Neural cell (in vitro differentiated cells): ENCODE results near the gene USP48.

Experiments used
- EZH2 ChIP-seq: fragments of 200-600, 300-800 bp; shearing (Covaris generic), sonication (generic); IDR thresholded peaks from 2 replicates; pipeline ENCODE4 v1.6.1; 2014; ENCODE audit warnings: antibody characterized with exemption, low read length, borderline replicate concordance, mild to moderate bottlenecking; ENCODE audit not compliant: insufficient read depth, poor library complexity, severe bottlenecking
- POLR2AphosphoS5 ChIP-seq: IDR thresholded peaks from 2 replicates; pipeline ENCODE4 v1.6.1; 2012
- SMC3 ChIP-seq: fragments of 450-650 bp; conservative IDR thresholded peaks from 2 replicates; pipeline ENCODE4 v1.6.1; 2014; ENCODE audit warnings: antibody characterized with exemption, mild to moderate bottlenecking, moderate library complexity; ENCODE audit not compliant: poor library complexity
- TF ChIP-seq, protein P1 (sequence below): fragments of 450-650 bp; IDR thresholded peaks from 2 replicates; pipeline ENCODE4 v1.5.1; 2014; ENCODE audit warnings: antibody characterized with exemption, mild to moderate bottlenecking, moderate library complexity; ENCODE audit not compliant: poor library complexity, severe bottlenecking
- TF ChIP-seq, protein P2 (sequence below): IDR thresholded peaks from 2 replicates; pipeline ENCODE4 v1.6.1; 2012; ENCODE audit warnings: borderline replicate concordance

DNA sequence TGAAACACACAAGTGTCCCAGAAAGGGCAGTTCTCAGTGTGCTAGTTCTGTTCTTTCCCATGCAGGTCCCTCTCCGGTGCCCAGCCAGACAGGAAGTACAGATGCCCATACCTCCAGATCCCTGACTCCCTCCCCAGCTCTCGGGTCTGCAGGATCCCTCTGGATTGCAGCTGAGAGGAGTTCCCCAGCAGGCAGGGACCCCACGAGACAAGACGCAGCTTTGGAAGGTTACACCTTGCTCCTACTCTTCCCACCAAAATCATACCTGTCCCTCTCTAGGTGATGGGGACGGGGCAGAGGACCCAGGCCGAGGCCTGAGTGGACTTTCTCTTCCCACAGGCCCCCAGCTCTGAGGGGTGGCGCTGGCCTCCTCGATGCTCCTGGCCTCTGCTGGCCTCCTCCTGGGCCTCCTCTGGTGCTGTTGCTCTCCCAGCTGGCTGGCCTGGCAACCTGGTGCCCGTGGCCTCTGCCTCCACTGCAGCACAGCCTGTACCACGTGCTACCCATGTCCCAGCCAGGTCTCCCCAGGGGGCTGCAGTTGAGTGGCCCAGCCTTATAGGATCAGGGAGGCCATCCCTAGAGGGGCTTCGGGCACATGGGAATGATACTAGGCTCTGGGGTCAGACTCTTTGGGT lies 38.6 kb upstream of the USP48 start:
- TF ChIP-seq, protein P1, sequence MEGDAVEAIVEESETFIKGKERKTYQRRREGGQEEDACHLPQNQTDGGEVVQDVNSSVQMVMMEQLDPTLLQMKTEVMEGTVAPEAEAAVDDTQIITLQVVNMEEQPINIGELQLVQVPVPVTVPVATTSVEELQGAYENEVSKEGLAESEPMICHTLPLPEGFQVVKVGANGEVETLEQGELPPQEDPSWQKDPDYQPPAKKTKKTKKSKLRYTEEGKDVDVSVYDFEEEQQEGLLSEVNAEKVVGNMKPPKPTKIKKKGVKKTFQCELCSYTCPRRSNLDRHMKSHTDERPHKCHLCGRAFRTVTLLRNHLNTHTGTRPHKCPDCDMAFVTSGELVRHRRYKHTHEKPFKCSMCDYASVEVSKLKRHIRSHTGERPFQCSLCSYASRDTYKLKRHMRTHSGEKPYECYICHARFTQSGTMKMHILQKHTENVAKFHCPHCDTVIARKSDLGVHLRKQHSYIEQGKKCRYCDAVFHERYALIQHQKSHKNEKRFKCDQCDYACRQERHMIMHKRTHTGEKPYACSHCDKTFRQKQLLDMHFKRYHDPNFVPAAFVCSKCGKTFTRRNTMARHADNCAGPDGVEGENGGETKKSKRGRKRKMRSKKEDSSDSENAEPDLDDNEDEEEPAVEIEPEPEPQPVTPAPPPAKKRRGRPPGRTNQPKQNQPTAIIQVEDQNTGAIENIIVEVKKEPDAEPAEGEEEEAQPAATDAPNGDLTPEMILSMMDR = no peak
- TF ChIP-seq, protein P2, sequence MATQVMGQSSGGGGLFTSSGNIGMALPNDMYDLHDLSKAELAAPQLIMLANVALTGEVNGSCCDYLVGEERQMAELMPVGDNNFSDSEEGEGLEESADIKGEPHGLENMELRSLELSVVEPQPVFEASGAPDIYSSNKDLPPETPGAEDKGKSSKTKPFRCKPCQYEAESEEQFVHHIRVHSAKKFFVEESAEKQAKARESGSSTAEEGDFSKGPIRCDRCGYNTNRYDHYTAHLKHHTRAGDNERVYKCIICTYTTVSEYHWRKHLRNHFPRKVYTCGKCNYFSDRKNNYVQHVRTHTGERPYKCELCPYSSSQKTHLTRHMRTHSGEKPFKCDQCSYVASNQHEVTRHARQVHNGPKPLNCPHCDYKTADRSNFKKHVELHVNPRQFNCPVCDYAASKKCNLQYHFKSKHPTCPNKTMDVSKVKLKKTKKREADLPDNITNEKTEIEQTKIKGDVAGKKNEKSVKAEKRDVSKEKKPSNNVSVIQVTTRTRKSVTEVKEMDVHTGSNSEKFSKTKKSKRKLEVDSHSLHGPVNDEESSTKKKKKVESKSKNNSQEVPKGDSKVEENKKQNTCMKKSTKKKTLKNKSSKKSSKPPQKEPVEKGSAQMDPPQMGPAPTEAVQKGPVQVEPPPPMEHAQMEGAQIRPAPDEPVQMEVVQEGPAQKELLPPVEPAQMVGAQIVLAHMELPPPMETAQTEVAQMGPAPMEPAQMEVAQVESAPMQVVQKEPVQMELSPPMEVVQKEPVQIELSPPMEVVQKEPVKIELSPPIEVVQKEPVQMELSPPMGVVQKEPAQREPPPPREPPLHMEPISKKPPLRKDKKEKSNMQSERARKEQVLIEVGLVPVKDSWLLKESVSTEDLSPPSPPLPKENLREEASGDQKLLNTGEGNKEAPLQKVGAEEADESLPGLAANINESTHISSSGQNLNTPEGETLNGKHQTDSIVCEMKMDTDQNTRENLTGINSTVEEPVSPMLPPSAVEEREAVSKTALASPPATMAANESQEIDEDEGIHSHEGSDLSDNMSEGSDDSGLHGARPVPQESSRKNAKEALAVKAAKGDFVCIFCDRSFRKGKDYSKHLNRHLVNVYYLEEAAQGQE = no peak
- TF ChIP-seq SMC3 (no peak), EZH2 (no peak), POLR2AphosphoS5 (no peak)
